GM20000 (cell line): ENCODE measurements around the gene R3HDM2.
"Not testable (repeated sequence)": the region's sequence is repeated elsewhere in the genome, so short reads cannot be mapped to it uniquely, and the experiment has no call there.

Experiments
- DNase-seq: peaks from one replicate; pipeline ENCODE4 v3.0.0; 2012; ENCODE audit warnings: low spot score
- TF ChIP-seq, protein P1 (sequence below): IDR thresholded peaks from 2 replicates; pipeline ENCODE4 v1.5.1; 2012; ENCODE audit warnings: mild to moderate bottlenecking, control low read depth; ENCODE audit errors: extremely low read depth, missing control alignments

Gene R3HDM2

DNA sequence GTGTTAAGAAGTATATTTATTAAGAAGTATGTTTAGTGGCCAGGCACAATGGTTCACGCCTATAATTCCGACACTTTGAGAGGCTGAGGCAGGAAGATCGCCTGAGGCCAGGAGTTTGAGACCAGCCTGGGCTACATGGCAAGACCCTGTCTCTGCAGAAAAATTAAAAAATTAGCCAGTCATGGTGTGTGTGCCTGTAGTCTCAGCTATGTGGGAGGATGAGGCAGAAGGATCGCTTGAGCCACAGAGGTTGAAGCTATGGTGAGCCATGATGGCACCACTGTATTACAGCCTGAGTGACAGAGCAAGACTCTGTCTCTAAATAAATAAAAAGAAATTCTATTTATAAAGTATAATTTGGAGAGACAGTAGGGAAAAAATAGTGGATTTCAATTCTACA is 20.3 kb downstream of the R3HDM2 start:
- TF ChIP-seq, protein P1, sequence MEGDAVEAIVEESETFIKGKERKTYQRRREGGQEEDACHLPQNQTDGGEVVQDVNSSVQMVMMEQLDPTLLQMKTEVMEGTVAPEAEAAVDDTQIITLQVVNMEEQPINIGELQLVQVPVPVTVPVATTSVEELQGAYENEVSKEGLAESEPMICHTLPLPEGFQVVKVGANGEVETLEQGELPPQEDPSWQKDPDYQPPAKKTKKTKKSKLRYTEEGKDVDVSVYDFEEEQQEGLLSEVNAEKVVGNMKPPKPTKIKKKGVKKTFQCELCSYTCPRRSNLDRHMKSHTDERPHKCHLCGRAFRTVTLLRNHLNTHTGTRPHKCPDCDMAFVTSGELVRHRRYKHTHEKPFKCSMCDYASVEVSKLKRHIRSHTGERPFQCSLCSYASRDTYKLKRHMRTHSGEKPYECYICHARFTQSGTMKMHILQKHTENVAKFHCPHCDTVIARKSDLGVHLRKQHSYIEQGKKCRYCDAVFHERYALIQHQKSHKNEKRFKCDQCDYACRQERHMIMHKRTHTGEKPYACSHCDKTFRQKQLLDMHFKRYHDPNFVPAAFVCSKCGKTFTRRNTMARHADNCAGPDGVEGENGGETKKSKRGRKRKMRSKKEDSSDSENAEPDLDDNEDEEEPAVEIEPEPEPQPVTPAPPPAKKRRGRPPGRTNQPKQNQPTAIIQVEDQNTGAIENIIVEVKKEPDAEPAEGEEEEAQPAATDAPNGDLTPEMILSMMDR = no peak
- no peak for DNase-seq

DNA sequence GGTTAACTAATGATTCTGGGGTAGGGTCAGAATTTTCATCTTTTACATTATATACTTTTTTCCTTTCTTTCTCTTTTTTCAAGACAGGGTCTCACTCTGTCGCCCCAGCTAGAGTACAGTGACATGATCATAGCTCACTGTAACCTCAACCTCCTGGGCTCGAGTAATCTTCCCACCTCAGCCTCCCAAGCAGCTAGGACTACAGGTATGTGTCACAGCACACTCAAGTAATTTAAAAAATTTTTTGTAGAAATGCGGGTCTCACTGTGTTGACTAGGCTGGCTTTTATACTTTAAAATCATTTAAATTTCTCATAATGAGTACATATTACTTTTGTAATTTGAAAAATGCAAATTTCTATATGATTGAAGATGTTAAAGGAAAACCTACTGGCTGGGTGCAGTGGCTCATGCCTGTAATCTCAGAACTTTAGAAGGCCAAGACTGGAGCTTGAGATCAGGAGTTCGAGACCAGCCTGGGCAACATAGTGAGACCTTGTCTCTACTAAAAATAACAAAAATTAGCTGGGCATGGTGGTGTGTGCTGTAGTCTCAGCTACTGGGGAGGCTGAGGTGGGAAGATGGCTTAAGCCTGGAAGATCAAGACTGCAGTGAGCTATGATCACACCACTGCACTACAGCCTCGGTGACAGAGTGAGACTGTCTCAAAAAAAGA is 25.7 kb downstream of the R3HDM2 start:
- DNase-seq = no peak
- TF ChIP-seq, protein P1 = no peak

DNA sequence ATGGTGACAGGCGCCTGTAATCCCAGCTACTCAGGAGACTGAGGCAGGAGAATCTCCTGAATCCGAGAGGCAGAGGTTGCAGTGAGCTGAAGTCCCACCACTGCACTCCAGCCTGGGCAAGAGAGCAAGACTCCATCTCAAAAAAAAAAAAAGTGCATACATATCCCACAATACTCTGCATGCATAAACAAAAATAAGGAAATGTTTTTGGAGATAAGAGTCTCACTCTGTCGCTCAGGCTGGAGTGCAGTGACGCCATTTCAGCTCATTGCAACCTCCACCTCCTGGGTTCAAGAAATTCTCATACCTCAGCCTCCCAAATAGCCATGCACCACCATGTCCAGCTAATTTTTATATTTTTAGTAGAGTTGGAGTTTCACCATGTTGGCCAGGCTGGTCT is 28.7 kb downstream of the R3HDM2 start:
- DNase-seq = not testable (repeated sequence)

DNA sequence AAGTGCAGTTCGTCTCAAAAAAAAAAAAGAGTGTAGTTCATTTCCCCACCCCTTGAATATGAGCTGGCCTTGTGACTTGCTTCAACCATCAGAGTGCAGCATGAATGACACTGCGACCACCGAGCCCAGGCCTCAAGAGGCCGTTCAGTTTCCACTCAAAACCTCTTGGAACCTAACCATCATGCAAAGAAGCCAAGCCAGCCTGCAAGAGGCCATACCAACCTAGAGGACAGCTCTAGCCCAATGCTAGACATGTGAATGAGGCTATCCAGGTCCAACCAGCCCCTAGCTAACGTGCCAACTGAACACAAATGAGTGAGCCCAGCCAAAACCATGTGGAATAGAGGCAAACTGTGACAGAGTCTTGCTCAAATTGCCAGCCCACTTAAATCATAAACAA is 29.7 kb downstream of the R3HDM2 start:
- no peak for DNase-seq
- TF ChIP-seq, protein P1 = no peak

DNA sequence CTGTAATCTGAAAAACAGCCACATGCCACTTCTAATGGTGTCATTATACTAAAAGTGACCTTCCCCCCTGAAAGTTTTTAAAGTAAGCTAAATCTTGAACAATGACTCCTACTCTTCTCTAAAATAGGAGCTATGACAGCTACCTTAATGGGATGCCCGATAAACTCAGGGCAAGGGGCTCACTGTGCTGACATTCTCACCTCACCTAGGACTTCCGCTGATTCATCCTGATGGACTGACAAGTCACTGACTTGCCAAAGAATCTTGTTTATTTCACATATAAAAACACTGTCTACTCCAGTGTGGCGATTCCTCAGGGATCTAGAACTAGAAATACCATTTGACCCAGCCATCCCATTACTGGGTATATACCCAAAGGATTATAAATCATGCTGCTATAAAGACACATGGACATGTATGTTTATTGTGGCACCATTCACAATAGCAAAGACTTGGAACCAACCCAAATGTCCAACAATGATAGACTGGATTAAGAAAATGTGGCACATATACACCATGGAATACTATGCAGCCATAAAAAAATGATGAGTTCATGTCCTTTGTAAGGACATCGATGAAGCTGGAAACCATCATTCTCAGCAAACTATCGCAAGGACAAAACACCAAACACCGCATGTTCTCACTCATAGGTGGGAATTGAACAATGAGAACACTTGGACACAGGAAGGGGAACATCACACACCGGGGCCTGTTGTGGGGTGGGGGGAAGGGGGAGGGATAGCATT is 31.0 kb downstream of the R3HDM2 start:
- not testable (repeated sequence) for DNase-seq

DNA sequence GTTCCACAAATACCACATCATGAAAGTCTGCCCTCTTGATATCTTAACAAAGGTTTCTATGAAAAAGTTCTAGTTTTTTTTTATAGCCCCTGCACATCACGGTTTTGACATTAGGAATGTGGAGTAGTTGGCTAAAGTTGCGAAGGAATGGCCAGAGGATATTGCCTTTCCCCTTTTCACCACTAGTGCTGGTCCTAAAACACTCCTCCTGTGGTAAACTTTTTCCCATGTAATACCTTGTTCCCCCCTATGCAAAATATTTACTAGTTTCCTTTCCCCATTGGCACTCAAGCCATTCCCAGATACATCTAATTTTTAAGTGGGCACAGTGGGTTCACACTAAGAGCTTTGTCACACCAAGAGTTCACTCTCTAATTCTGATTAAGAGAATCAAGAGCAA is 33.4 kb downstream of the R3HDM2 start:
- DNase-seq = no peak
- TF ChIP-seq, protein P1 = no peak

DNA sequence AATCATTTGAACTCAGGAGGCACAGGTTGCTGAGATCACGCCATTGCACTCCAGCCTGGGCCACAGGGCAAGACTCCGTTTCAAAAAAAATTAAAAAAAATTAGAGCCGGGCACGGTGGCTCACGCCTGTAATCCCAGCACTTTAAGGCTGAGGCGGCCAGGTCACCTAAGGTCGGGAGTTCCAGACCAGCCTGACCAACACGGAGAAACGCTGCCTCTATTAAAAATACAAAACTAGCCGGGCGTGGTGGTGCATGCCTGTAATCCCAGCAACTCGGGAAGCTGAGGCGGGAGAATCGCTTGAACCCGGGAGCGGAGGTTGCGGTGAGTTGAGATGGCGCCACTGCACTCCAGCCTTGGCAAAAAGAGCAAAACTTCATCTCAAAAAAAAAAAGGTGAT is 35.7 kb downstream of the R3HDM2 start:
- TF ChIP-seq, protein P1 = no peak

DNA sequence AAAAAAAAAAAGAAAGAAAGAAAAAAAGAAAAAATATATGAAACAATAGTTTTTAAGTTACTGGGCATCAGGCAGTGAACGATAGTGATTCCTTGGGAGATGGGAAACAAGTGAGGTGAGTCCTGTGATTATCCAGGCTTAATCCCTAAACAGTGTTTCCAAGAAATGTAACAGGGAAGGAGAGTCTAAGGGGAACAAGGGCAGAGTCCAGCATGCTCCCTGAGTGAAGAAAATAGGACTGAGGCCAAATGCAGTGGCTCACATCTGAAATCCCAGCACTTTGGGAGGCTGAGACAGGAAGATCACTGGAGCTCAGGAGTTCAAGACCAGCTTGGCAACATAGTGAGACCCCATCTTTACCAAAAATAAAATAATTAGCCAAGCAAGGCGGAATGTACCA is 40.7 kb downstream of the R3HDM2 start:
- no peak for DNase-seq
- TF ChIP-seq, protein P1 = no peak

More for the DNA sequence above, 35.7 kb downstream of the R3HDM2 start:
- no peak for DNase-seq
